Neural progenitor cell (in vitro differentiated cells): ENCODE data around the gene DMWD. TPM values are rescaled to one million over a fixed set of nuclear protein-coding genes. Genes with fewer than 3 reads are reported as not detected.

Experiments
- DNase-seq: peaks from one replicate; pipeline ENCODE4 v3.0.0-alpha.2; 2016; ENCODE audit warnings: low spot score
- H2AFZ ChIP-seq: fragments of 200-600 bp; sonication (generic); replicated peaks from 2 replicates; pipeline ENCODE4 v1.6.1; 2016; ENCODE audit warnings: antibody characterized with exemption
- H3F3A ChIP-seq: fragments of 200-600 bp; sonication (generic); 2 replicates; pipeline ENCODE4 v1.6.1; 2016; ENCODE audit warnings: antibody characterized with exemption, low read depth
- H3K27ac ChIP-seq: fragments of 200-600 bp; sonication (generic); 2 replicates; pipeline ENCODE4 v1.5.1; 2016; ENCODE audit warnings: mild to moderate bottlenecking
- H3K27me3 ChIP-seq: fragments of 200-600 bp; sonication (generic); 2 replicates; pipeline ENCODE4 v1.6.1; 2016; ENCODE audit warnings: mild to moderate bottlenecking, moderate library complexity
- H3K36me3 ChIP-seq: fragments of 200-600 bp; sonication (generic); 2 replicates; pipeline ENCODE4 v1.5.1; 2016
- H3K4me1 ChIP-seq: fragments of 200-600 bp; sonication (generic); 2 replicates; pipeline ENCODE4 v1.6.1; 2016; ENCODE audit warnings: mixed run types
- H3K4me2 ChIP-seq: fragments of 200-600 bp; sonication (generic); 2 replicates; pipeline ENCODE4 v1.6.1; 2016
- H3K4me3 ChIP-seq: fragments of 200-600 bp; sonication (generic); 2 replicates; pipeline ENCODE4 v1.5.1; 2016
- H3K79me2 ChIP-seq: fragments of 200-600 bp; sonication (generic); 2 replicates; pipeline ENCODE4 v1.6.1; 2016; ENCODE audit warnings: low read depth
- H3K9ac ChIP-seq: fragments of 200-600 bp; sonication (generic); 2 replicates; pipeline ENCODE4 v1.6.1; 2016
- H3K9me3 ChIP-seq: fragments of 200-600 bp; sonication (generic); 2 replicates; pipeline ENCODE4 v1.5.1; 2016; ENCODE audit warnings: low read depth
- H4K20me1 ChIP-seq: fragments of 200-600 bp; sonication (generic); 2 replicates; pipeline ENCODE4 v1.6.1; 2016; ENCODE audit warnings: low read depth
- H3K27ac Mint-ChIP-seq: 3 replicates; pipeline ENCODE4 v1.8.0; 2021; ENCODE audit warnings: mixed read lengths
- H3K27me3 Mint-ChIP-seq: 2 replicates; pipeline ENCODE4 v1.8.0; 2022; ENCODE audit warnings: low read depth, mild to moderate bottlenecking, inconsistent platforms, moderate library complexity, mixed read lengths; ENCODE audit not compliant: insufficient read depth
- H3K36me3 Mint-ChIP-seq: 3 replicates; pipeline ENCODE4 v1.8.0; 2021; ENCODE audit warnings: mixed read lengths
- H3K4me1 Mint-ChIP-seq: 3 replicates; pipeline ENCODE4 v1.8.0; 2021; ENCODE audit warnings: mixed read lengths
- H3K4me3 Mint-ChIP-seq: 3 replicates; pipeline ENCODE4 v1.8.0; 2021; ENCODE audit warnings: mild to moderate bottlenecking, moderate library complexity, mixed read lengths
- H3K9me3 Mint-ChIP-seq: 3 replicates; pipeline ENCODE4 v1.8.0; 2020; ENCODE audit warnings: mixed read lengths
- EZH2 ChIP-seq: fragments of 200-600 bp; sonication (generic); IDR thresholded peaks from 2 replicates; pipeline ENCODE4 v1.6.1; 2017; ENCODE audit warnings: antibody characterized with exemption, mild to moderate bottlenecking, moderate library complexity
- EZH2phosphoT487 ChIP-seq: fragments of 200-600 bp; sonication (generic); IDR thresholded peaks from 2 replicates; pipeline ENCODE4 v1.6.1; 2017; ENCODE audit warnings: antibody characterized with exemption
- total RNA-seq: library from RNA; depleted of rRNA; stranded (reverse); fragments of >200 nt; gene quantifications from 2 replicates; pipeline ENCODE4 v1.2.3, GENCODE V29; 2015; ENCODE audit warnings: low replicate concordance
- TF ChIP-seq, protein P1 (sequence below): fragments of 200-600 bp; sonication (generic); IDR thresholded peaks from 2 replicates; pipeline ENCODE4 v1.5.1; 2017; ENCODE audit warnings: antibody characterized with exemption, mild to moderate bottlenecking

The DMWD gene
- total RNA-seq, 1 donor from 2014 or later: 22.8 TPM

DNA sequence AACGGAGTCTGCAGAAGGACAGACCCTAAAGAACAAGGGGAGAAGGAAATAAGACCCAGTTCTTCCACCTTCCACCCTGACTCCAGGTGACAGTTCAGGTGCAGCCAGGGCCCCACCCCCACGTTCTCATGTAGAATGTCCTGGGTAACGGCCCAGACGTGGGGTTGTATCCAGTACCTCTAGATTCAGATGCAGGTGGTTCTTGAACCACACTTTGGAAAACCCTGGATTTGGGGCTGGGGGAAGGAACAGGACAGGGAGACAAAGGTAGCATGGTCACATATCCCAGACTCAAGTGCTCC is 12.5 kb downstream of the DMWD start:
- Mint-ChIP-seq H3K36me3 (peaks cover 16% of the 10 kb centered on the region), H3K27me3 (peaks cover 15% of the 10 kb centered on the region), H3K4me3 (no peak overlapping the region), H3K9me3 (no peaks in the 10 kb centered on the region), H3K27ac (no peak overlapping the region), H3K4me1 (peaks cover 29% of the 10 kb centered on the region)
- Histone ChIP-seq H3K9ac (no peak overlapping the region), H3K79me2 (no peaks in the 10 kb centered on the region), H3K27ac (no peak overlapping the region), H3F3A (peaks cover 23% of the 10 kb centered on the region), H3K9me3 (no peaks in the 10 kb centered on the region), H3K27me3 (peaks cover 5% of the 10 kb centered on the region), H3K4me3 (peak overlapping the region; percentile 47), H2AFZ (no peak overlapping the region), H3K36me3 (no peaks in the 10 kb centered on the region), H3K4me1 (peaks cover 24% of the 10 kb centered on the region), H4K20me1 (peaks cover 81% of the 10 kb centered on the region), H3K4me2 (peak overlapping the region; percentile 84)
- TF ChIP-seq, protein P1, sequence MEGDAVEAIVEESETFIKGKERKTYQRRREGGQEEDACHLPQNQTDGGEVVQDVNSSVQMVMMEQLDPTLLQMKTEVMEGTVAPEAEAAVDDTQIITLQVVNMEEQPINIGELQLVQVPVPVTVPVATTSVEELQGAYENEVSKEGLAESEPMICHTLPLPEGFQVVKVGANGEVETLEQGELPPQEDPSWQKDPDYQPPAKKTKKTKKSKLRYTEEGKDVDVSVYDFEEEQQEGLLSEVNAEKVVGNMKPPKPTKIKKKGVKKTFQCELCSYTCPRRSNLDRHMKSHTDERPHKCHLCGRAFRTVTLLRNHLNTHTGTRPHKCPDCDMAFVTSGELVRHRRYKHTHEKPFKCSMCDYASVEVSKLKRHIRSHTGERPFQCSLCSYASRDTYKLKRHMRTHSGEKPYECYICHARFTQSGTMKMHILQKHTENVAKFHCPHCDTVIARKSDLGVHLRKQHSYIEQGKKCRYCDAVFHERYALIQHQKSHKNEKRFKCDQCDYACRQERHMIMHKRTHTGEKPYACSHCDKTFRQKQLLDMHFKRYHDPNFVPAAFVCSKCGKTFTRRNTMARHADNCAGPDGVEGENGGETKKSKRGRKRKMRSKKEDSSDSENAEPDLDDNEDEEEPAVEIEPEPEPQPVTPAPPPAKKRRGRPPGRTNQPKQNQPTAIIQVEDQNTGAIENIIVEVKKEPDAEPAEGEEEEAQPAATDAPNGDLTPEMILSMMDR: no peak
- TF ChIP-seq EZH2: no peak
- TF ChIP-seq EZH2phosphoT487: no peak
- no peak for DNase-seq

DNA sequence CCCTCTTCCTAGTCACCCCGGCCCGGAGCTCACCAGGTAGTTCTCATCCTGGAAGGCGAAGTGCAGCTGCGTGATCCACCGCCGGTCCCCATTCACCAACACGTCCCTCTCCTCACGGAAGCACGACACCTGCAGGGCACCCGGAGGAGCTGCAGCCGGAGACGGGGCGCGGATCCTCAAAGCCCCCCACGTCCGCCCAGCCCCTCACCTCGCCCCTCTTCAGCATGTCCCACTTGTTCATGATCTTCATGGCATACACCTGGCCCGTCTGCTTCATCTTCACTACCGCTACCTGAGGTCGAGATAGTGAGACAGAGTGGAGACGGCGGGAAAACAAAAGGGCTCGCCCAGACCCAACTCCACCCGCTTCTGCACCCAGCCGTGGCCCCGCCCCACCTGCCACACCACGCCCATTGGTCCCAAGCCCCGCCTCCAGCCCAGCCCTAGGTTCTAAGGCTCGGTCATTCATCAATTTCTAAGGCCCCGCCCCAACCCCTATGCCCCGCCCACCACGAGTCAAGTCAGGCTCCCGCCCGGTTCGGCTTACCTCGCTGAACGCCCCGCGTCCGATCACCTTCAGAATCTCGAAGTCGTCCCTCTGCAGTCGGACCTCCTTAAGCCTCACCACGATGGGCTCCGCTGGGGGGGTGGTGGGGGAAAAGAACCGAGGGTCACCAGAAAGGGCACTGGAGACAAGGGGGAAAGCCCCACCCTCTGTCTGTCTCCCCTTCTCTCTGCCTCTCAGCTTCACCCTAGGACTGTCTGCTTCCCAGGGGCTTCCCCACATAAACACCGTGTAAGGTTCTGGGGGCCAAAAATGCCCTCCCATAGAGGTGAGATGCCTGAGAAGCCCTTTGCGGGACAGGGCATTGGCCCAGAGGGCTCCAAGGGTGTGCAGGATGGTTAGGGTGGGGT is 13.2 kb downstream of the DMWD start:
- Mint-ChIP-seq H3K36me3 (peaks cover 16% of the 10 kb centered on the region), H3K4me1 (peaks cover 29% of the 10 kb centered on the region), H3K27me3 (peaks cover 15% of the 10 kb centered on the region), H3K4me3 (peak overlapping the region; percentile 81), H3K9me3 (no peaks in the 10 kb centered on the region), H3K27ac (peak overlapping the region; percentile 18)
- Histone ChIP-seq H3K4me2 (peak overlapping the region; percentile 84), H2AFZ (no peak overlapping the region), H3K36me3 (no peaks in the 10 kb centered on the region), H3K4me3 (peak overlapping the region; percentile 47), H3K27ac (no peak overlapping the region), H3K9ac (no peak overlapping the region), H3K27me3 (peaks cover 5% of the 10 kb centered on the region), H4K20me1 (peaks cover 74% of the 10 kb centered on the region), H3K9me3 (no peaks in the 10 kb centered on the region), H3K4me1 (peaks cover 24% of the 10 kb centered on the region), H3K79me2 (no peaks in the 10 kb centered on the region), H3F3A (peaks cover 26% of the 10 kb centered on the region)
- DNase-seq: peak; percentile 96
- TF ChIP-seq, protein P1: peak; percentile 85
- TF ChIP-seq EZH2 (no peak), EZH2phosphoT487 (no peak)

DNA sequence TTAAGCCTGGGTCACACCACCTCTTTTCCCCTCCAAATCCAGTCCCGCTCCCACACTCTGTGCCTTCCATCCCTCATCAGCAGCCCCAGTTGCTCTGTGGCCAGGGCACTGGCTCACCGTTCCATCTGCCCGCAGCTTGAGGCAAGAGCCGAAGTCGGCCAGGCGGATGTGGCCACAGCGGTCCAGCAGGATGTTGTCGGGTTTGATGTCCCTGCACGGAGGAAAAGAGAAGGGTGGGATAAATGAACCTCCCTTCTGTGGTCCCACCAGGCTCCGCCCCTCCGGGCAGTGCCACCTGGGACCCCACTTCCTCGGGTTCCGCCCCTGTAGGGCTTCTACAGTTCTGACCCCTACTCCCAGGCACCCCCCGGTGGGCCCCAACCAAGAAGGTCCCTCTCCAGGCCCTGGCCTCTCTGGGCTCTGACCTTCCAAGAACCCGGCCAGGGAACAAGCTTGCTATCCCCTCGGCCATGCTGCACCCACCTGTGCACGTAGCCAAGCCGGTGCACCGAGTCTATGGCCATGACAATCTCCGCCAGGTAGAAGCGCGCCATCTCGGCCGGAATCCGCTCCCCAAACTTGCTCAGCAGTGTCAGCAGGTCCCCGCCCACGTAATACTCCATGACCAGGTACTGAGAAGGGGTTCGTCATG is 14.5 kb downstream of the DMWD start:
- no peak overlapping the region for H3K27ac ChIP-seq
- peak overlapping the region; percentile 81 for H3K4me3 Mint-ChIP-seq
- no peak overlapping the region for H3K4me3 ChIP-seq
- TF ChIP-seq, protein P1: no peak
- TF ChIP-seq EZH2: no peak
- no peak for TF ChIP-seq EZH2phosphoT487
- peaks cover 20% of the 10 kb centered on the region for H3K36me3 Mint-ChIP-seq
- H3K36me3 ChIP-seq: no peaks in the 10 kb centered on the region
- no peak overlapping the region for H3K27ac Mint-ChIP-seq
- peaks cover 14% of the 10 kb centered on the region for H3K27me3 Mint-ChIP-seq
- peaks cover 61% of the 10 kb centered on the region for H4K20me1 ChIP-seq
- H3K9me3 ChIP-seq: no peaks in the 10 kb centered on the region
- peaks cover 19% of the 10 kb centered on the region for H3K4me1 ChIP-seq
- DNase-seq: no peak
- no peaks in the 10 kb centered on the region for H3K79me2 ChIP-seq
- H3K4me1 Mint-ChIP-seq: peaks cover 20% of the 10 kb centered on the region
- H2AFZ ChIP-seq: no peak overlapping the region
- H3F3A ChIP-seq: peaks cover 26% of the 10 kb centered on the region
- H3K27me3 ChIP-seq: peaks cover 5% of the 10 kb centered on the region
- H3K9me3 Mint-ChIP-seq: no peaks in the 10 kb centered on the region
- H3K9ac ChIP-seq: no peak overlapping the region
- no peak overlapping the region for H3K4me2 ChIP-seq
